Measurements from ENCODE around the gene ZW10.
"Not testable (repeated sequence)": the region's sequence is repeated elsewhere in the genome, so short reads cannot be mapped to it uniquely, and the experiment has no call there.

The ZW10 gene

GRCh38 chr11:113764527-113765219 lies 8.8 kb downstream of the ZW10 start:
- no peak overlapping the region for H3K27ac ChIP-seq
- no peak for DNase-seq (ENCODE audit: low read depth, low spot score)

- DNase-seq (ENCODE audit: low read depth, low spot score) = not testable (repeated sequence)
Observed at GRCh38 chr11:113763040-113763439, 10.5 kb downstream of the ZW10 start.

GRCh38 chr11:113760241-113760640 lies 13.3 kb downstream of the ZW10 start:
- no peak for DNase-seq (ENCODE audit: low read depth, low spot score)
- H3K27ac ChIP-seq = no peak overlapping the region

More at GRCh38 chr11:113763040-113763439, 10.5 kb downstream of the ZW10 start:
- H3K27ac ChIP-seq = not testable (repeated sequence)

GRCh38 chr11:113752932-113753331 lies 20.6 kb downstream of the ZW10 start:
- DNase-seq (ENCODE audit: low read depth, low spot score) = no peak
- no peak overlapping the region for H3K27ac ChIP-seq

- no peak overlapping the region for H3K27ac ChIP-seq
- no peak for DNase-seq (ENCODE audit: low read depth, low spot score)
Observed at GRCh38 chr11:113736323-113736722, 37.2 kb downstream of the ZW10 start.

GRCh38 chr11:113732092-113732491 lies 41.4 kb downstream of the ZW10 start:
- H3K27ac ChIP-seq = no peak overlapping the region
- DNase-seq (ENCODE audit: low read depth, low spot score) = no peak

GRCh38 chr11:113730887-113731726 lies 42.4 kb downstream of the ZW10 start:
- no peak overlapping the region for H3K27ac ChIP-seq

GRCh38 chr11:113729456-113729855 lies 44.0 kb downstream of the ZW10 start:
- H3K27ac ChIP-seq = no peak overlapping the region
- DNase-seq (ENCODE audit: low read depth, low spot score) = no peak

More at GRCh38 chr11:113730887-113731726, 42.4 kb downstream of the ZW10 start:
- no peak for DNase-seq (ENCODE audit: low read depth, low spot score)

- no peak overlapping the region for H3K27ac ChIP-seq
- DNase-seq (ENCODE audit: low read depth, low spot score) = no peak
Observed at GRCh38 chr11:113728814-113729213, 44.7 kb downstream of the ZW10 start.

- no peak overlapping the region for H3K27ac ChIP-seq
- DNase-seq (ENCODE audit: low read depth, low spot score) = no peak
Observed at GRCh38 chr11:113725913-113726312, 47.6 kb downstream of the ZW10 start.

GRCh38 chr11:113725407-113725806 lies 48.1 kb downstream of the ZW10 start:
- DNase-seq (ENCODE audit: low read depth, low spot score) = no peak
- no peak overlapping the region for H3K27ac ChIP-seq

GRCh38 chr11:113724778-113725177 lies 48.7 kb downstream of the ZW10 start:
- DNase-seq (ENCODE audit: low read depth, low spot score) = no peak
- no peak overlapping the region for H3K27ac ChIP-seq

- DNase-seq (ENCODE audit: low read depth, low spot score) = no peak
- no peak overlapping the region for H3K27ac ChIP-seq
Observed at GRCh38 chr11:113723787-113724186, 49.7 kb downstream of the ZW10 start.

- no peak overlapping the region for H3K27ac ChIP-seq
- DNase-seq (ENCODE audit: low read depth, low spot score) = no peak
Observed at GRCh38 chr11:113722934-113723333, 50.6 kb downstream of the ZW10 start.

- H3K27ac ChIP-seq = no peak overlapping the region
- DNase-seq (ENCODE audit: low read depth, low spot score) = no peak
Observed at GRCh38 chr11:113722221-113722620, 51.3 kb downstream of the ZW10 start.

- no peak for DNase-seq (ENCODE audit: low read depth, low spot score)
- H3K27ac ChIP-seq = no peak overlapping the region
Observed at GRCh38 chr11:113721462-113722066, 51.9 kb downstream of the ZW10 start.

GRCh38 chr11:113720478-113720877 lies 53.0 kb downstream of the ZW10 start:
- DNase-seq (ENCODE audit: low read depth, low spot score); H3K27ac ChIP-seq: not testable (repeated sequence)

GRCh38 chr11:113715882-113716625 lies 57.4 kb downstream of the ZW10 start:
- no peak for DNase-seq (ENCODE audit: low read depth, low spot score)
- H3K27ac ChIP-seq = no peak overlapping the region

- H3K27ac ChIP-seq = no peak overlapping the region
- no peak for DNase-seq (ENCODE audit: low read depth, low spot score)
Observed at GRCh38 chr11:113715273-113715672, 58.2 kb downstream of the ZW10 start.

- no peak overlapping the region for H3K27ac ChIP-seq
- DNase-seq (ENCODE audit: low read depth, low spot score) = no peak
Observed at GRCh38 chr11:113710989-113711388, 62.5 kb downstream of the ZW10 start.

Data from epithelial cell of prostate (primary cell).